Spleen (tissue), 11 donors: Measurements from ENCODE around the gene UBE2D3. TPM values are rescaled to one million over a fixed set of nuclear protein-coding genes. Genes with fewer than 3 reads are reported as not detected.
A peak's percentile ranks its signal among the peaks of the same experiment; 100 is the strongest.

Experiments
- DNase-seq: peaks from one replicate; pipeline ENCODE4 v3.0.0-alpha.2; 2020
- H3K27ac ChIP-seq, 8 donors: fragments of 200-600 bp; sonication (generic) in 7 of 8; 1 replicate in 4 of 8; 2 replicates in 4 of 8; pipeline versions ENCODE4 v1.5.0 to v1.8.0; 2016 to 2021; ENCODE audit warnings: inconsistent platforms in 4 of 8, mild to moderate bottlenecking in 4 of 8, moderate library complexity in 1 of 8
- H3K27me3 ChIP-seq, 7 donors: fragments of 200-600 bp; sonication (generic) in 6 of 7; replicated peaks in 1 of 7; 1 replicate in 4 of 7; 2 replicates in 3 of 7; pipeline versions ENCODE4 v1.5.0 to v1.8.0; 2016 to 2021; ENCODE audit warnings: inconsistent platforms in 3 of 7, mild to moderate bottlenecking in 1 of 7
- H3K36me3 ChIP-seq, 6 donors: fragments of 200-600 bp; sonication (generic) in 5 of 6; 1 replicate in 4 of 6; 2 replicates in 2 of 6; pipeline versions ENCODE4 v1.5.0 to v1.8.0; 2016 to 2021; ENCODE audit warnings: inconsistent platforms in 2 of 6
- H3K4me1 ChIP-seq, 6 donors: fragments of 200-600 bp; sonication (generic) in 5 of 6; 1 replicate in 3 of 6; 2 replicates in 3 of 6; pipeline versions ENCODE4 v1.5.0 to v1.8.0; 2016 to 2021; ENCODE audit warnings: inconsistent platforms in 3 of 6
- H3K4me3 ChIP-seq, 8 donors: fragments of 200-600 bp; sonication (generic) in 7 of 8; 1 replicate in 4 of 8; 2 replicates in 4 of 8; pipeline versions ENCODE4 v1.5.0 to v1.8.0; 2016 to 2021; ENCODE audit warnings: inconsistent platforms in 4 of 8, mild to moderate bottlenecking in 4 of 8, moderate library complexity in 2 of 8
- H3K9me3 ChIP-seq, 8 donors: fragments of 200-600 bp; sonication (generic) in 7 of 8; 1 replicate in 4 of 8; 2 replicates in 4 of 8; pipeline versions ENCODE4 v1.5.0 to v1.8.0; 2016 to 2021; ENCODE audit warnings: inconsistent platforms in 4 of 8
- POLR2A ChIP-seq, 3 donors: fragments of 450-650 bp; IDR thresholded peaks; one replicate each; pipeline ENCODE4 v1.5.1; 2017; ENCODE audit warnings: antibody characterized with exemption in 3 of 3, mild to moderate bottlenecking in 1 of 3
- POLR2AphosphoS5 ChIP-seq, 3 donors: sonication (generic); formaldehyde crosslinking; IDR thresholded peaks; one replicate each; pipeline ENCODE4 v1.5.1; 2017; ENCODE audit warnings: antibody characterized with exemption in 3 of 3
- WGBS, 5 donors: extraction: QIAGEN DNeasy Blood & Tissue Kit in 3 of 5; methylation state at CpG; one replicate each; pipeline versions ENCODE4 v1.1.5 to v1.1.7; 2013 to 2018; 5-methylcytosine and 5-hydroxymethylcytosine counted together
- intact Hi-C: fragments of 100-400 bp; cut with DNase I; formaldehyde crosslinking; loops from one replicate; pipeline ENCODE4 v1.15.0; 2023; ENCODE audit warnings: low total_unique reads
- polyA plus RNA-seq, 3 donors: library from polyadenylated mRNA; stranded (reverse); fragments of 200-250 nt; gene quantifications; one replicate each; pipeline ENCODE4 v1.2.1, GENCODE V29; 2013
- total RNA-seq, 7 donors: library from RNA; depleted of rRNA in 3 of 7; stranded (reverse); fragments of >200 nt in 3 of 7; fragmentation: NEBNext Ultra II Directional in 4 of 7; extraction: Animal tissue kit (Norgen Biotek cat#: 25700) in 4 of 7; gene quantifications; one replicate each; pipeline versions ENCODE4 v1.1.0 to v1.2.1, GENCODE V29; 2016 to 2021
- TF ChIP-seq, protein P1 (sequence below), 11 experiments: fragments of 200-600 bp in 7 of 11; fragments of 450-650 bp in 4 of 11; sonication (generic) in 4 of 11; IDR thresholded peaks in 8 of 11; conservative IDR thresholded peaks in 3 of 11; 1 replicate in 7 of 11; 2 replicates in 4 of 11; pipeline versions ENCODE4 v1.4.0 to v1.8.0; 2016 to 2021; ENCODE audit warnings: antibody characterized with exemption in 11 of 11, inconsistent platforms in 4 of 11, mild to moderate bottlenecking in 1 of 11
- donor health status: healthy with polysubstance abuse.
- donor health status: DM: no; HTN: no; CAD: no; lungs with moderate emphysema.
- donor health status: DM: no; HTN: no; CAD: no.
- donor health status: Bipolar disorder and iron deficiency.
- donor health status: healthy.
- donor health status: DM: no; HTN: no; CAD: no.
- donor health status: DM: yes; HTN: yes; CAD: no.

The UBE2D3 gene
- total and polyA plus RNA-seq, 10 donors, result 152 to 459 (median 309) TPM

DNA sequence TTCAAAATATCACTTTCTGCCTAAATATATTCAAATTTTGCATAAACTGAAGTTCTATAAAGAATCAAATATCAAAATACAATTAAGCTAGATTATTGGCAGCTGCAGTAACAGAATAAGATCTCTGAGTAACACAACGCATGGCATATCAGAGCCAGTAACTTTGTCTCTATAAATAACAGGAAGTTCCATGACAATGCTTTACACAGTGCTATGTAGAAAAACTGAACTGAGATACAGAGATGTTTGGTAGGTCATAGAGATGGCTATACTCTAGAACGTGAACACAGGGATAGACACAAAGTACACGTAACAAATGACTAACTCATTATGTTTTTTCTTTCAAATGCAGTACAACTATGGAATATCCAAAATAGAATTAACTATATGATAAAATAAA is 18.2 kb downstream of the UBE2D3 start:
- 31 to 49% (median 34%) methylated on average over 3 of the region's 3 CpGs for WGBS, 5 donors
- H3K4me3 ChIP-seq, result no peak overlapping the region
- no peak for DNase-seq

DNA sequence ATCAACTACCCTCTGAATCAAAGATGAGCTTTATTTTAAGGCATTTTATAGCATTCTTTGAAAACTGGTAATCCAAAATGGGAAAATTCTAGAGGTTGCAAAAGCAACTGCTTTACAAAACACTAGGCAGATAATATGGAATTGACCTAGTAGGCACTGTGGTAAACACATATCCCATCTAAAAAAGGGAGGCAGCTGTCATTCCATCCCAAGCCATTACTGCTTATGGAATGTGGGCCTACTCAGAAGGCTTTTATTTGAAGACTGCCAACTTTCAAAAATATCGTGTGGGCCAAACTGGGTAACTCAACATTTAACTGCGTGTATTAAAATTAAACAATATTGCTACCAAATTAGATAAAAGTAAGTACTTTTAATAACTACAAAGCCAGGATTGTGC is 19.3 kb downstream of the UBE2D3 start:
- H3K9me3 ChIP-seq, result no peaks in the 10 kb centered on the region
- H3K27ac ChIP-seq, result no peak overlapping the region
- no peak for DNase-seq
- intact Hi-C loops, result no loop called here
- no peaks in the 10 kb centered on the region for H3K27me3 ChIP-seq
- TF ChIP-seq POLR2AphosphoS5 (IDR thresholded peaks at IDR 0.05) (no peak), POLR2A (IDR thresholded peaks at IDR 0.05) (no peak)
- TF ChIP-seq, protein P1, sequence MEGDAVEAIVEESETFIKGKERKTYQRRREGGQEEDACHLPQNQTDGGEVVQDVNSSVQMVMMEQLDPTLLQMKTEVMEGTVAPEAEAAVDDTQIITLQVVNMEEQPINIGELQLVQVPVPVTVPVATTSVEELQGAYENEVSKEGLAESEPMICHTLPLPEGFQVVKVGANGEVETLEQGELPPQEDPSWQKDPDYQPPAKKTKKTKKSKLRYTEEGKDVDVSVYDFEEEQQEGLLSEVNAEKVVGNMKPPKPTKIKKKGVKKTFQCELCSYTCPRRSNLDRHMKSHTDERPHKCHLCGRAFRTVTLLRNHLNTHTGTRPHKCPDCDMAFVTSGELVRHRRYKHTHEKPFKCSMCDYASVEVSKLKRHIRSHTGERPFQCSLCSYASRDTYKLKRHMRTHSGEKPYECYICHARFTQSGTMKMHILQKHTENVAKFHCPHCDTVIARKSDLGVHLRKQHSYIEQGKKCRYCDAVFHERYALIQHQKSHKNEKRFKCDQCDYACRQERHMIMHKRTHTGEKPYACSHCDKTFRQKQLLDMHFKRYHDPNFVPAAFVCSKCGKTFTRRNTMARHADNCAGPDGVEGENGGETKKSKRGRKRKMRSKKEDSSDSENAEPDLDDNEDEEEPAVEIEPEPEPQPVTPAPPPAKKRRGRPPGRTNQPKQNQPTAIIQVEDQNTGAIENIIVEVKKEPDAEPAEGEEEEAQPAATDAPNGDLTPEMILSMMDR (IDR thresholded peaks at IDR 0.05 in 8 of 11, conservative IDR thresholded peaks at IDR 0.05 in 3 of 11), result no peak
- H3K4me1 ChIP-seq, result peaks cover 33 to 99% (median 62%) of the 10 kb centered on the region in 6 donors
- H3K36me3 ChIP-seq, result peaks cover 0 to 97% (median 43%) of the 10 kb centered on the region in 6 donors
- 83 to 94% (median 92%) methylated on average over 2 of the region's 2 CpGs for WGBS, 5 donors
- H3K4me3 ChIP-seq, result no peak overlapping the region

More for the DNA sequence above, 18.2 kb downstream of the UBE2D3 start:
- TF ChIP-seq, protein P1 (IDR thresholded peaks at IDR 0.05 in 8 of 11, conservative IDR thresholded peaks at IDR 0.05 in 3 of 11), result no peak
- TF ChIP-seq POLR2A (IDR thresholded peaks at IDR 0.05) (no peak), POLR2AphosphoS5 (IDR thresholded peaks at IDR 0.05) (no peak)
- H3K27me3 ChIP-seq, result no peaks in the 10 kb centered on the region
- H3K4me1 ChIP-seq, result peaks cover 43 to 100% (median 74%) of the 10 kb centered on the region in 6 donors
- H3K36me3 ChIP-seq, result peaks cover 0 to 95% (median 38%) of the 10 kb centered on the region in 6 donors
- intact Hi-C loops, result no loop called here
- H3K9me3 ChIP-seq, result no peaks in the 10 kb centered on the region
- H3K27ac ChIP-seq, result peak overlapping the region in 2 of 8 donors; percentile 7 to 29

DNA sequence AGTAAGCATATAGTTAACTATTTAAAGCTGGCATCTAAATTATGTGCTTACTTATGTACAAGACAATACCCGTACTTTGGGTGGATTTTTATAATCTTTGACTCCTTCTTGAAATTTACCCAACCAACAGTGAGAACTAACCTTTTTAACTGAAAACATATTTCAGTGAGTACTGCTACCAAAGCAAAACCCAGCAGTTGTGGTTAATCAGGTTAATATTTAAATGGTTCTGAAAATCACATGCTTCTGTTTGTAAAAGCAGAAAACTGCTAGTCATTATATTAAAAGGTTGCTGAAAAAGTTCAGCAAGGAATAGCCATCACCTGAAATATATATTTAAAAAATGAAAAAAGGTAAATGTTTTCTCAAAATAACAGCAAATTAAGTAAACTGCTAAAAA is 20.0 kb downstream of the UBE2D3 start:
- no peak overlapping the region for H3K4me3 ChIP-seq
- H3K4me1 ChIP-seq, result peaks cover 27 to 96% (median 56%) of the 10 kb centered on the region in 6 donors
- H3K27ac ChIP-seq, result no peak overlapping the region
- no peaks in the 10 kb centered on the region for H3K27me3 ChIP-seq
- peaks cover 0 to 99% (median 46%) of the 10 kb centered on the region in 6 donors for H3K36me3 ChIP-seq
- H3K9me3 ChIP-seq, result no peaks in the 10 kb centered on the region
- DNase-seq, result no peak
- TF ChIP-seq, protein P1 (IDR thresholded peaks at IDR 0.05 in 8 of 11, conservative IDR thresholded peaks at IDR 0.05 in 3 of 11), result no peak
- TF ChIP-seq POLR2A (IDR thresholded peaks at IDR 0.05) (no peak), POLR2AphosphoS5 (IDR thresholded peaks at IDR 0.05) (no peak)
- 78 to 100% (median 86%) methylated on average over 1 of the region's 1 CpG for WGBS, 5 donors
- intact Hi-C loops, result no loop called here

DNA sequence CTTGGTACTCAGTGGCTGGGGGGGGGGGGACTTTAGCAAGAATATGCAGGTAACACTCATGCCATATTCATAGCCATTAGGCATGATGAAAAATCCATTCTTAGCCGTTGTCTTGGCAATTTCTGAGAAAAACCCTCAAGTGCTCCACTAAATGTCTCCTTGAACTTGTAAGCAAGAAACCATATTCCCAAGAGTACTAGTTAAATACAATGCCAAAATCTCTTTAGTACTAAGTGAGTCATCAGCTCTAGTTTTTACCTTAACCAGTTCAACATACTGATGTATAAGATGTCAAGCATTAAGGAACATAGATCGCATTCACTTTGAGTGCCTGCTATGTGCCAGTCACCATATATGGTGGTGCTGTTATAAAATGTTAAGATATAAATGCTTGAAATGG is 27.5 kb downstream of the UBE2D3 start:
- peaks cover 0 to 21% (median 2%) of the 10 kb centered on the region in 6 donors for H3K4me1 ChIP-seq
- TF ChIP-seq, protein P1 (IDR thresholded peaks at IDR 0.05 in 8 of 11, conservative IDR thresholded peaks at IDR 0.05 in 3 of 11), result no peak
- no peak for TF ChIP-seq POLR2A (IDR thresholded peaks at IDR 0.05)
- no peak for TF ChIP-seq POLR2AphosphoS5 (IDR thresholded peaks at IDR 0.05)
- intact Hi-C loops, result no loop called here
- no peak overlapping the region for H3K4me3 ChIP-seq
- H3K9me3 ChIP-seq, result no peaks in the 10 kb centered on the region
- 91 to 97% (median 94%) methylated on average over 2 of the region's 2 CpGs for WGBS, 5 donors
- H3K36me3 ChIP-seq, result peaks cover 0 to 100% (median 88%) of the 10 kb centered on the region in 6 donors
- H3K27me3 ChIP-seq, result no peaks in the 10 kb centered on the region
- no peak overlapping the region for H3K27ac ChIP-seq
- no peak for DNase-seq
